GM12878 (cell line): Measurements from ENCODE around the gene DDX31. TPM values are rescaled to one million over a fixed set of nuclear protein-coding genes. Genes with fewer than 3 reads are reported as not detected.

Source experiments
- ATAC-seq: fragments of 200-7000 bp; cut with Tn5 transposase; 3 replicates; pipeline ENCODE4 v1.9.1; 2020; ENCODE audit warnings: mild to moderate bottlenecking, moderate library complexity
- BruUV-seq: library from RNA; stranded (reverse); fragments of 400-500 nt; replicated peaks from 2 replicates; lab custom pipeline; 2021; lab: Mats Ljungman, UMichigan
- CTCF ChIA-PET: fragments of 300-600 bp; sonication (Branson Sonifier 250); formaldehyde crosslinking; extraction: SDS; loops from one replicate; lab custom pipeline; 2021; ENCODE audit warnings: inconsistent platforms; lab: Yijun Ruan, JAX
- POLR2A ChIA-PET: fragments of 350-600 bp; formaldehyde crosslinking; extraction: SDS; loops from one replicate; lab custom pipeline; 2021; ENCODE audit warnings: inconsistent platforms; lab: Charles Lee
- RAD21 ChIA-PET: fragments of 300-600 bp; sonication (Branson Sonifier 250); formaldehyde crosslinking; loops from one replicate; lab custom pipeline; 2023; ENCODE audit warnings: antibody characterized with exemption; ENCODE audit not compliant: unreplicated experiment; lab: Charles Lee
- SMC1A ChIA-PET: fragments of 300-600 bp; sonication (Branson Sonifier 250); formaldehyde crosslinking; loops from one replicate; lab custom pipeline; 2023; ENCODE audit not compliant: unreplicated experiment, uncharacterized antibody; lab: Charles Lee
- DNase-seq: peaks from one replicate; pipeline ENCODE4 v3.0.0-alpha.2; 2011; ENCODE audit warnings: low read depth, low spot score
- FAIRE-seq: peaks from 3 replicates; lab custom pipeline; 2011; peaks lifted over from hg19 to GRCh38; lab: Jason Lieb, UNC
- H2AFZ ChIP-seq: 2 replicates; pipeline ENCODE4 v1.6.0; 2011; ENCODE audit warnings: low read depth, low read length, control low read depth; ENCODE audit not compliant: control insufficient read depth
- H3K27ac ChIP-seq: 2 replicates; pipeline ENCODE4 v1.5.1; 2011; ENCODE audit warnings: control low read depth; ENCODE audit not compliant: control insufficient read depth, insufficient read depth
- H3K27me3 ChIP-seq, 2 experiments: replicated peaks in 1 of 2; 2 replicates each; pipeline versions ENCODE4 v1.6.0 to v1.6.1; 2011; ENCODE audit warnings: low read length in 1 of 2; ENCODE audit not compliant: control insufficient read depth in 2 of 2, insufficient read depth in 2 of 2
- H3K36me3 ChIP-seq, 2 experiments: 2 replicates each; pipeline ENCODE4 v1.5.1; 2011; ENCODE audit warnings: low read length in 1 of 2; ENCODE audit not compliant: control insufficient read depth in 2 of 2, insufficient read depth in 2 of 2
- H3K4me1 ChIP-seq: 2 replicates; pipeline ENCODE4 v1.6.1; 2011; ENCODE audit warnings: mild to moderate bottlenecking, low read length, moderate library complexity, mixed read lengths; ENCODE audit not compliant: control insufficient read depth, insufficient read depth
- H3K4me2 ChIP-seq: 2 replicates; pipeline ENCODE4 v1.6.0; 2011; ENCODE audit warnings: control low read depth; ENCODE audit not compliant: control insufficient read depth, insufficient read depth
- H3K4me3 ChIP-seq: fragments of 200-600 bp; sonication (generic); 2 replicates; pipeline ENCODE4 v1.5.1; 2016
- H3K79me2 ChIP-seq: 2 replicates; pipeline ENCODE4 v1.6.0; 2011; ENCODE audit warnings: low read length; ENCODE audit not compliant: control insufficient read depth, insufficient read depth
- H3K9ac ChIP-seq: 2 replicates; pipeline ENCODE4 v1.8.0; 2011; ENCODE audit warnings: low read length, control low read depth, mixed read lengths; ENCODE audit not compliant: control insufficient read depth, insufficient read depth
- H3K9me3 ChIP-seq: replicated peaks from 3 replicates; pipeline ENCODE4 v1.5.1; 2011; ENCODE audit warnings: mild to moderate bottlenecking, low read length; ENCODE audit not compliant: control insufficient read depth, insufficient read depth
- H4K20me1 ChIP-seq: 2 replicates; pipeline ENCODE4 v1.6.0; 2011; ENCODE audit not compliant: control insufficient read depth, insufficient read depth
- ATF2 ChIP-seq: IDR thresholded peaks from 2 replicates; pipeline ENCODE4 v1.6.1; 2012; ENCODE audit warnings: low read length, inconsistent platforms
- CEBPZ ChIP-seq: fragments of 150-350 bp; IDR thresholded peaks from 2 replicates; pipeline ENCODE4 v1.6.1; 2016; ENCODE audit warnings: low read depth, low read length
- MYB ChIP-seq: fragments of 150-350 bp; IDR thresholded peaks from 2 replicates; pipeline ENCODE4 v1.6.1; 2014; ENCODE audit warnings: mild to moderate bottlenecking, low read depth, low read length, borderline replicate concordance
- MYC ChIP-seq: IDR thresholded peaks from 2 replicates; pipeline ENCODE4 v1.6.1; 2011; ENCODE audit warnings: mild to moderate bottlenecking, low read length, moderate library complexity, inconsistent platforms; ENCODE audit not compliant: insufficient read depth, insufficient replicate concordance, insufficient read length, severe bottlenecking
- NBN ChIP-seq: fragments of 450-650 bp; IDR thresholded peaks from 2 replicates; pipeline ENCODE4 v1.6.1; 2016
- RBBP5 ChIP-seq: fragments of 200-600 bp; sonication (generic); conservative IDR thresholded peaks from 2 replicates; pipeline ENCODE4 v1.6.1; 2016
- SMC3 ChIP-seq: IDR thresholded peaks from 2 replicates; pipeline ENCODE4 v1.6.1; 2011; ENCODE audit warnings: low read length, improper control_type of control experiment, borderline replicate concordance
- TAF1 ChIP-seq: IDR thresholded peaks from 2 replicates; pipeline ENCODE4 v1.6.1; 2011; ENCODE audit warnings: mild to moderate bottlenecking, low read depth, low read length, borderline replicate concordance
- TARDBP ChIP-seq: IDR thresholded peaks from 2 replicates; pipeline ENCODE4 v1.6.1; 2016; ENCODE audit warnings: borderline replicate concordance
- TCF3 ChIP-seq: IDR thresholded peaks from 2 replicates; pipeline ENCODE4 v1.6.1; 2012; ENCODE audit warnings: low read depth, mild to moderate bottlenecking, low read length, borderline replicate concordance; ENCODE audit not compliant: insufficient read depth
- YBX1 ChIP-seq: fragments of 450-650 bp; IDR thresholded peaks from 2 replicates; pipeline ENCODE4 v1.6.1; 2016; ENCODE audit warnings: antibody characterized with exemption
- ZNF217 ChIP-seq: fragments of 450-650 bp; IDR thresholded peaks from 2 replicates; pipeline ENCODE4 v1.6.1; 2017; ENCODE audit warnings: antibody characterized with exemption, mild to moderate bottlenecking
- WGBS: methylation state at CpG from one replicate; pipeline ENCODE4 v1.1.6; 2016; ENCODE audit warnings: low lambda C conversion rate; ENCODE audit not compliant: insufficient replicate concordance, insufficient coverage; ENCODE audit errors: missing lambda C conversion rate; 5-methylcytosine and 5-hydroxymethylcytosine counted together
- in situ Hi-C: fragments of 300-500 bp; cut with MboI; formaldehyde crosslinking; loops from 9 replicates; pipeline ENCODE4 v1.14.3; 2018; ENCODE audit warnings: mixed read lengths
- intact Hi-C: fragments of 100-400 bp; cut with micrococcal nuclease; formaldehyde crosslinking; loops from one replicate; pipeline ENCODE4 v1.14.2; 2022; ENCODE audit not compliant: unreplicated experiment
- polyA plus RNA-seq, 11 experiments: library from polyadenylated mRNA; depleted of rRNA in 4 of 11; unstranded in 6 of 11; stranded (reverse) in 5 of 11; fragments of >200 nt; fragmentation: Nextera tagmentation in 4 of 11; fragmentation: Illumina TruSeq in 1 of 11; extraction: Ambion mirVana in 4 of 11; extraction: Trizol in 1 of 11; gene quantifications; 1 replicate in 1 of 11; 2 replicates in 10 of 11; pipeline versions ENCODE4 v1.2.1 to v1.2.3, GENCODE V29; 2011 to 2016; ENCODE audit warnings: inconsistent platforms in 2 of 11, missing spikeins in 2 of 11, low read depth in 1 of 11
- total RNA-seq, 4 experiments: library from RNA; depleted of rRNA in 3 of 4; stranded (reverse); fragments of >200 nt in 3 of 4; fragmentation: Illumina TruSeq in 1 of 4; extraction: Trizol in 1 of 4; gene quantifications; 2 replicates each; pipeline versions ENCODE4 v1.2.1 to v1.2.3, GENCODE V29; 2013 to 2021
- TF ChIP-seq, protein P1 (sequence below): IDR thresholded peaks from 2 replicates; pipeline ENCODE4 v1.6.1; 2011; ENCODE audit warnings: borderline replicate concordance, low read depth, mild to moderate bottlenecking, moderate library complexity, low read length; ENCODE audit not compliant: insufficient read depth, poor library complexity, severe bottlenecking
- TF ChIP-seq, protein P2 (sequence below): IDR thresholded peaks from 2 replicates; pipeline ENCODE4 v1.6.1; 2011; ENCODE audit warnings: mild to moderate bottlenecking, low read depth, low read length, moderate library complexity; ENCODE audit not compliant: insufficient replicate concordance

DDX31 gene
- total and polyA plus RNA-seq, 10 of the 15 experiments (the other 5 are each of a cell fraction or from before 2014, with no cell fraction given) = 12.1 to 30.8 (median 20.8) TPM

DNA sequence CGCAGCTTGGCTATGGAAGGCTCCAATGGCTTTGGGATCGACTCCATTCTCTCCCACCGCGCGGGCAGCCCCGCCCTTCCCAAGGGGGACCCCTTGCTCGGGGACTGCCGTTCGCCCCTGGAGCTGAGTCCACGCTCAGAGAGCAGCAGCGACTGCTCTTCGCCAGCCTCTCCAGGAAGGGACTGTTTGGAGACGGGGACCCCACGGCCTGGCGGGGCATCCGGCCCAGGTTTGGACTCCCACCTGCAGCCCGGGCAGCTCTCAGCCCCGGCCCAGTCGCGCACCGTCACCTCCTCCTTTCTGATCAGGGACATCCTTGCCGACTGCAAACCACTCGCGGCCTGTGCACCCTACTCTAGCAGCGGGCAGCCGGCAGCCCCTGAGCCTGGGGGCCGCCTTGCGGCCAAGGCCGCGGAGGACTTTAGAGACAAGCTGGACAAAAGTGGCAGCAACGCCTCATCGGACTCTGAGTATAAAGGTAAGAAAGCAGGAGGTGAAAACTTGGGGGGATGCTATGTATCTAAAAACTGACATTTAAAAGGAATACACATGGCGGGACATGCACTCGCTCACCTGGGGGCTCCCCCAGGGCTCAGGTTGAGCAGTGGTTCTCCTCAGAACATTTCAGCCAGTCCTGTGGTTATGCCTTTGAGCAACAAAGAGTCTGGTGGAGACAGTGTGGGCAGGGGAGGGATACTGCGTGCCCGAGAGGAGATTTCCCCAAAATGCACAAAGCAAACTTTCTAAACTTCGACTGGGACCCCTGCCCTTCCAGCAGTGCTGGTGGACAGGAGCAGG lies 86.8 kb downstream of the DDX31 start:
- TF ChIP-seq, protein P1, sequence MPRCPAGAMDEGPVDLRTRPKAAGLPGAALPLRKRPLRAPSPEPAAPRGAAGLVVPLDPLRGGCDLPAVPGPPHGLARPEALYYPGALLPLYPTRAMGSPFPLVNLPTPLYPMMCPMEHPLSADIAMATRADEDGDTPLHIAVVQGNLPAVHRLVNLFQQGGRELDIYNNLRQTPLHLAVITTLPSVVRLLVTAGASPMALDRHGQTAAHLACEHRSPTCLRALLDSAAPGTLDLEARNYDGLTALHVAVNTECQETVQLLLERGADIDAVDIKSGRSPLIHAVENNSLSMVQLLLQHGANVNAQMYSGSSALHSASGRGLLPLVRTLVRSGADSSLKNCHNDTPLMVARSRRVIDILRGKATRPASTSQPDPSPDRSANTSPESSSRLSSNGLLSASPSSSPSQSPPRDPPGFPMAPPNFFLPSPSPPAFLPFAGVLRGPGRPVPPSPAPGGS = no peak
- TF ChIP-seq MYB (no peak), RBBP5 (no peak), CEBPZ (no peak), YBX1 (no peak), SMC3 (no peak), NBN (no peak), TAF1 (no peak), TARDBP (no peak), ATF2 (no peak), TCF3 (no peak), ZNF217 (no peak), MYC (no peak)
- TF ChIP-seq, protein P2, sequence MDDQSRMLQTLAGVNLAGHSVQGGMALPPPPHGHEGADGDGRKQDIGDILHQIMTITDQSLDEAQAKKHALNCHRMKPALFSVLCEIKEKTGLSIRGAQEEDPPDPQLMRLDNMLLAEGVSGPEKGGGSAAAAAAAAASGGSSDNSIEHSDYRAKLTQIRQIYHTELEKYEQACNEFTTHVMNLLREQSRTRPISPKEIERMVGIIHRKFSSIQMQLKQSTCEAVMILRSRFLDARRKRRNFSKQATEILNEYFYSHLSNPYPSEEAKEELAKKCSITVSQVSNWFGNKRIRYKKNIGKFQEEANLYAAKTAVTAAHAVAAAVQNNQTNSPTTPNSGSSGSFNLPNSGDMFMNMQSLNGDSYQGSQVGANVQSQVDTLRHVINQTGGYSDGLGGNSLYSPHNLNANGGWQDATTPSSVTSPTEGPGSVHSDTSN = no peak
- no peaks in the 10 kb centered on the region for H3K79me2 ChIP-seq
- intact Hi-C loops (no loop called here), in situ Hi-C loops (no loop called here)
- peaks cover 5% of the 10 kb centered on the region for H4K20me1 ChIP-seq
- no peaks in the 10 kb centered on the region for H3K36me3 ChIP-seq
- ChIA-PET CTCF (no interaction called here), RAD21 (no interaction called here), POLR2A (no interaction called here), SMC1A (no interaction called here)
- no peaks in the 10 kb centered on the region for H3K9me3 ChIP-seq
- no TSS peak for BruUV-seq
- H3K9ac ChIP-seq = no peak overlapping the region
- no peaks in the 10 kb centered on the region for H3K4me1 ChIP-seq
- no peak for DNase-seq
- no peak overlapping the region for H3K27ac ChIP-seq
- 42% methylated on average over 27 of the region's 37 CpGs for whole genome bisulfite sequencing
- FAIRE-seq = no peak
- H3K4me2 ChIP-seq = no peak overlapping the region
- no peak overlapping the region for H2AFZ ChIP-seq
- peaks cover 27 to 41% of the 10 kb centered on the region in 2 experiments for H3K27me3 ChIP-seq
- H3K4me3 ChIP-seq = no peak overlapping the region
- ATAC-seq = no peak
